Activated CD4-positive, alpha-beta T cell treated with anti-CD3 and anti-CD28 coated beads, Interleukin-10, Interleukin-2, amounts not matched to agents 100 ng/mL and 50 ng/mL, durations not matched to agents 16 hours and 8 hours (primary cell): ENCODE measurements around the gene LTBP1.

ENCODE experiments used
- DNase-seq: peaks from one replicate; pipeline ENCODE4 v3.0.0-alpha.2; 2020

LTBP1 gene

DNA sequence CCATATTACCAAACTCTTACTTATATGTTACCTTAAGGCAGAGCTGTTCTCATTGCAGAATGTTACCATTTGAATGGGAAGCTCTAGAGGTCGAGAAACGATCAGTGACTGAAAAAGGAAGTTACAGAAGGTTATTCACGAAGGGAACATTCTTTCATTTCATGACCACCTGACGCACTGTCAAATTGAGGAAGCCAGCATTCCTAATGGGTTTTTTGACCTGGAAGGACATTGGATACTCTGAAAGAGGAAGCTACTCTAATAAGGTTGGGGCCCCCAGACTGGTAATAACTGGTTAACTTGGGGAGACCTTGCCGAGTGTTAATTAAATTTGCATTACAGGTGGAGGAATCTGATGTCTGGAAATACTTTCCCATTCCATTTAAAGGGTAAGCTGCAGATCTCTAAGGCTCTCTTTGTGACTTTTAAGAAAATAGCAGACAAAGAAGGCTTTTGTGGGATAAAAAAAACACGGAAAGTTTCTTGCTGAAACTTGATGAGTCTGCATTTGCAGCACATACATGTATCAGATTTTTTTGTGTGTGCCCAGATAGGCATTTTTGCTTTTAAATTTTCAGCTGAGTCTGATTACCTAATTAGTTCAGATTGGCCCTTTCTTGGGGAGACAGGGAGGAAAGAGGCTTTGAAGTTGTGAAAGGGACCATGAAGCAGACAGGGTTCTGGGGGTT, 137.1 kb downstream of the LTBP1 start:
- DNase-seq: no peak

GRCh38 chr2:33084433-33084832, 137.7 kb downstream of the LTBP1 start:
- DNase-seq: no peak

GRCh38 chr2:33085646-33086045, 138.9 kb downstream of the LTBP1 start:
- no peak for DNase-seq

DNA sequence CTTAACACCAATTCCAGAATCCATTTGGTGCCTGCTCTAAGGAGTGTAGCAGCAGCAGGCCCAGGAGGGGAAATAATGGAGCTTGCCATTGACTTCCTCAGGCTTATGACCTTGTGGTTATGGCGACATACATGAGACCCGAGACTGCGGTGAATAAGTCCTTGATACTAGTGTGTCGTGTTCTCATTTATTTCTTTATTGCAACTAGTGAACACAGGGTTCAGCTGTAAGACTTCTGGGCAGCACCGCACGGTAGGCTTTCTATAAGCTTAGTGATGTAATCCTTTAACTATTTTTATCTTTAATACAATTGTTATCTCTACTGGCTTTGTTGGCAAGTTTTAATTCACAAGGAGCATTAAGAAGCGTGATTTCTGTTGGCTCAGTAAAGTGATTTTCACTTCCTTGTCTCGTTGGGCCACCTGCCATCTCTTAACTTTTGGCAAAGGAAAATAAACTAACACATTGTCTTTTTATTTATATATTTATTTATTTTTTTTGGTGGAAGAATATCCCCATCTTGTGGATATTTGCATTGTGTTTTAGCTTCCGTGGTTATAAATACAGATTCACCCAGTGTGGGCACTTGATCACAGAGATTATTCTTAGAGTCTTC, 139.8 kb downstream of the LTBP1 start:
- no peak for DNase-seq

GRCh38 chr2:33090553-33091134, 143.9 kb downstream of the LTBP1 start:
- no peak for DNase-seq

DNA sequence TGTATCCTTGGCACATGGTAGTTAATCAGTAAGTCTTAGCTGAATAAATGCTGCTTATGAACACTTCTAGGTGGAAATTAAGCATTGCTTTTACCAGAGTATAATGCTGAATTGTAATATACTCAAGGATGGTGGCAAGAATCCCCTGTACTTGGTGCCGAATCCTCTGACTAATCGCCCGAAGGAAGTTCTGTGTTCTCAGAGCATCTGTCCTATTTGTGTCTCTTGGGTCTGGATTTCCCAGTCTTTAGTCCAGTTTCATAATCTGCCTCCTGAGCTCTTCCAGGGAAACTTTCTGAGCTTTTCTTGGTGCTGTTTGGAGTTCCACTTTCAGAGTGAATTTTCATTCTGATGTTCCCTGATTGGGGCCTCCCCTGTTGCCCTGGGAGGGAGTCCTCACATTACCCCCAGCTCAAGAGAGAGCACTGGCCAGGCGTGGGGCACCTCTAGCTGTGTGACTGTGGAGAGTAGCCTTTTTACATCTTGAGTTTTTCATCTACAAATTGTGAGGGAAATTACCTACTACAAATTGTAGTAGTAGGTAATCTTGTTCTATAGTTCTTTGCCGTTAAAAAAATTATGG, 144.9 kb downstream of the LTBP1 start:
- no peak for DNase-seq

GRCh38 chr2:33093283-33093993, 146.7 kb downstream of the LTBP1 start:
- no peak for DNase-seq

GRCh38 chr2:33094303-33094702, 147.6 kb downstream of the LTBP1 start:
- no peak for DNase-seq

GRCh38 chr2:33099989-33100388, 153.2 kb downstream of the LTBP1 start:
- DNase-seq: no peak

DNA sequence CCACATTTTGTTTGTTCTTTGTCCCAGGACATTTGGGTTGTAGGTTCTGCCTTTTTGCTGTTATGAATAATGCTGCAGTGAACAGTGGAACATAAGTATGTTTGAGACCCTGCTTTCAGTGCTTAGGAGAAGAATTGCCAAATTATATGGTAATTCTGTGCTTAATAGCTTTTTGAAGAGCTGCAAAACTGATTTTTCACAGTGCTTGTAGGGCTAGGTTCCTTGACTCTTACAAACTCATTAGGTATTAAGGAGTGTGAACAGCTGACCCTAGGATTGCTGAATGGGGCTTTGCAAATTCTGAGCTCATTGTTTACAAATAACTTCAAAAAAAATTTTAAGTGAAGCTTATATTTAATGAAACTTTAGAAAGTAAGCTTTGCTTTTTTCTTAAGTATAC, 154.2 kb downstream of the LTBP1 start:
- no peak for DNase-seq

DNA sequence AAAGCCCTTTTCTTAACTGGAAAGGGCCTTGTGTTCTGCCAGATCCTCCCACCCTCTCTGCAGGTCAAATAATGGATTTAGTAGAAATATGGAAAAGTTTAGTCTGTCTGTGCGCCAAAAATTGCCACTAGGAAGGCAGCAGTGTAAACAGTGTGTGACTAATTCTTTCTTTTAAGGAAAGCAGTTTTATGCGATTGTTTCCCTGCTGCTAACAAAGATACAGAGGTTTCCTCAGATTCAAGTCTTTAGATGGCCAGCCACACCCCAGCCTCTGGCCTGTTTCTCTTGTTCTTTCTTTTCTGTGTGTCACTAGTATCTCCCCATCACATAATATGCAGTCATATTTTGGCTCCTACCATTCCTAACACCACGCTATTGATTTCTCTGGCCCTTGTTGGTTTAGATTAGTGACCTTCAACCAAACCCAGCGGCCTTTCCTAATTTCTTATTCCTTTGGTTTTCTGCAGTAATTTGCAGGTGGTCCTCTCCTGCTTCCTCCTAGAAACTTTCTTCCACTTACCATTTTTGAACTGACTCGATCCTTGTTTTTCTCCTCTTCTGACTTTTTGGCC, 157.4 kb downstream of the LTBP1 start:
- DNase-seq: no peak

GRCh38 chr2:33104726-33105125, 158.0 kb downstream of the LTBP1 start:
- DNase-seq: no peak

- no peak for DNase-seq
These were observed 159.4 kb downstream of the LTBP1 start for GRCh38 chr2:33106115-33106514.

- no peak for DNase-seq
These were observed 161.1 kb downstream of the LTBP1 start for GRCh38 chr2:33107690-33108482.

DNA sequence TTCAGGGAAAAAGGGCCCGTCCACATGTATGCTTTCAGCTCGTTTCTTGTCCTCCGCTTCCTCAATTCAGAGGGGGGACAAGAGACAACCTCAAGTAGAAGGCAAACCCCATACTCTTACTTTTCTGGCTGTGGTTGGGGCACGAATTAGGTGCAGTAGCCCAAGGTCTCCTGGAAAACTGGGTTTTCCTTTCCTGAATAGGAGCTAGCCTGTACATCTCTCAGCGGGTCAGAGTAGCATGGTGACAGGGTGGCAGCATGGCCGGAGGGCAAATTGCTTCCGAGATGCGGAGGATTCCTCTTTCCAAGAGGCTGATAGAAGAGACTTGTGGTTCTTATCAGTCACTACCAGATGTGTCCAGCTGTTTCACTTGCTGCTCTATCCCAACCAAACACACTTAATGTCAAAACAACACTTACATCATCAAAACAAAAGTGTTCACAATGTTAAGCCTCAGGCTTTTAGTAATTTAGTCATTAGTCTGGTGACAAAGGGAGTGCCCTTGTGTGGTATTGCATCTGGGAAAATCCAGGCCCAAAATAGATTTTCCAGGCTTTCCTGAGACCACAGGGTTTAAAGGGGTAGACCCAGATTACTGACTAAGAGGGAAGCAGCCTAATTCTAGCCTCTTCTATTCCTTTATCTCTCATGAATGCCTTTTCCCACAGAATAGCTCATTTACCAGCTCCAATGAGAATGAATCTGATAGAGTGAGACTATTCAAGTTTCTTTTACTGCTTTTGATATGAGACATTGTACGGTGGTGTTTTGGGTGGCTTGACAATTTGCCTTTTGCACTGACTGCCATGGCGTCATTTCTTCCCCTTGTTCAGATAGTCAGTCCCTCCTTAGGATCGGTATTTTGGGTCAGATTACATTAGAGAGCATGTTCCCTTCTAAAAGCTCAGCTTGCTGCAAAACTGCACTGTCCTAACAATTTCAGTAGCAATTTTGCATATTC, 162.0 kb downstream of the LTBP1 start:
- no peak for DNase-seq

- no peak for DNase-seq
These were observed 163.7 kb downstream of the LTBP1 start for GRCh38 chr2:33110461-33110860.

DNA sequence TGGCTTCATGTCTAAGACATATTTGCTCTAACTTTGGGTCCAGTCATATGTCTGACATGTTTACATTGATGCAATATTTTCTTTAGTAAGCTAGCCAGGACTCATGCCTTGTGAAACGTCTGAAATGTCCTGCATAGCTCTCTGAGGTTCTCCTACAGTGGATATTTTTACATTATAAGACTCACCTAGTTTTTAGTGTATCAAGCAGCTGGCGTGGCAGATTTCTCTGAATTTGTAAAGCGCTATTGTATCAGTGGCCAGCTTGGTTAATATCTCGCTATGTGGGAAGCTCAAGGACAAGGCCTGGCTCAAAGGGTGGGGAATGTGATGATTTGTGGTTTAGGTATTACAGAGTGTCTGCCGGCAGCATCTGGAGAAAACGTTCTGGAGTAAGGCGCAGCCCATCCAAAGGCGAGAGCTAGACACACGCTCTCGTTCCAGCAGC, 164.3 kb downstream of the LTBP1 start:
- no peak for DNase-seq

GRCh38 chr2:33115196-33115595, 168.4 kb downstream of the LTBP1 start:
- no peak for DNase-seq

DNA sequence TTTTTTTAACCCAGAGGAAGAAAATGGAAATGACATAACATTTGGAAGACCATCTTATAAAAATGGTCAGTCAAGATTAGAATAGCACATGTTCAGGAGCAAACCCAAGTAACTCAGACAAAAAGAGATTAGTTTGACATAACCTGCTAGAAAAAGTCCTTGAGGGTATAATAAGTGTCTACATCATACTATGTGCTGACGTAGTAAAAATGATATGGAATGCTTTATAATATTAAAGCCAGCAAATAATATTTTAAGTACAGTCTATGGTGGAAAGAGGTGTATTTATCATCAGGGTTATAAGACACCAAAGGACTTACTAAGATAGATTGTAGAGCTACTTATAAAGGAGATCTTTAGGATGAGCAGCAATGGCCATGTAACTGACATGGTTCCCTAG, 169.0 kb downstream of the LTBP1 start:
- DNase-seq: no peak

DNA sequence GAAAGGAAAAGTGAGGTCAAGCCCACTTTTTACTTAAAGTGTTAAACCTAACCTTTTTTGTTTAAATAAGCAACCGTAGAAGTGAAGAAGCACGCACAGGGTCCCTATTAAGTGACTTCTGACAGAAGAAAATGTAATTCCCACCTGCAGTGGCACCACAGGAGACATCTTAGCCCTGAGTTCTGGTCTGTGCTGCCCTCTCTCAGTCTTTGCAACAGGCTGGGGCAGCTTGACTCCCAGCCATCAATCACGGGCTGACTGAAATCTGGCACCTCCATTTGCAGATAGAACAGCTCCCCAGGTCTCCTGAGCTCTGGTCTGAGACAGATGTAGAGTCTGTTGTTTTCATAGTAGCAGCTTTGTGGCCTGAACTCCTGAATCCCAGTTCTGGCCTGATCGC, 170.0 kb downstream of the LTBP1 start:
- DNase-seq: no peak

GRCh38 chr2:33118651-33119050, 171.9 kb downstream of the LTBP1 start:
- no peak for DNase-seq
